Renal pelvis (tissue), 4 donors: ENCODE data around the gene PRSS1. TPM values are rescaled to one million over a fixed set of nuclear protein-coding genes. Genes with fewer than 3 reads are reported as not detected.
"Not testable (repeated sequence)": the region's sequence is repeated elsewhere in the genome, so short reads cannot be mapped to it uniquely, and the experiment has no call there.

Source experiments
- DNase-seq: peaks from one replicate; pipeline ENCODE4 v3.0.0-alpha.2; 2013
- polyA plus RNA-seq, 3 donors: library from polyadenylated mRNA; unstranded; fragments of 120-200 nt; gene quantifications; one replicate each; pipeline ENCODE4 v1.2.1, GENCODE V29; 2013; ENCODE audit not compliant: insufficient read length in 3 of 3

PRSS1 gene
- polyA plus RNA-seq, 3 donors, result not detected

GRCh38 chr7:142773937-142774744, 24.9 kb downstream of the PRSS1 start:
- DNase-seq, result no peak

- no peak for DNase-seq
Observed at GRCh38 chr7:142774826-142775225, 25.6 kb downstream of the PRSS1 start.

GRCh38 chr7:142775351-142776115, 26.3 kb downstream of the PRSS1 start:
- DNase-seq, result not testable (repeated sequence)

- no peak for DNase-seq
Observed at GRCh38 chr7:142776206-142776844, 27.1 kb downstream of the PRSS1 start.

GRCh38 chr7:142776845-142777225, 27.6 kb downstream of the PRSS1 start:
- not testable (repeated sequence) for DNase-seq

- no peak for DNase-seq
Observed at GRCh38 chr7:142777318-142777717, 28.0 kb downstream of the PRSS1 start.

- peak; percentile 90 for DNase-seq
Observed at GRCh38 chr7:142782922-142783900, 33.9 kb downstream of the PRSS1 start.

GRCh38 chr7:142784096-142784495, 34.8 kb downstream of the PRSS1 start:
- DNase-seq, result no peak

GRCh38 chr7:142784716-142785115, 35.4 kb downstream of the PRSS1 start:
- no peak for DNase-seq

GRCh38 chr7:142785841-142786250, 36.6 kb downstream of the PRSS1 start:
- no peak for DNase-seq

- DNase-seq, result no peak
Observed at GRCh38 chr7:142787034-142787768, 37.9 kb downstream of the PRSS1 start.

GRCh38 chr7:142787783-142788182, 38.5 kb downstream of the PRSS1 start:
- no peak for DNase-seq

- no peak for DNase-seq
Observed at GRCh38 chr7:142788303-142789289, 39.3 kb downstream of the PRSS1 start.

GRCh38 chr7:142789441-142789840, 40.2 kb downstream of the PRSS1 start:
- no peak for DNase-seq

- no peak for DNase-seq
Observed at GRCh38 chr7:142790056-142790455, 40.8 kb downstream of the PRSS1 start.

- no peak for DNase-seq
Observed at GRCh38 chr7:142790555-142790954, 41.3 kb downstream of the PRSS1 start.

GRCh38 chr7:142791502-142791901, 42.2 kb downstream of the PRSS1 start:
- no peak for DNase-seq

GRCh38 chr7:142792129-142792528, 42.9 kb downstream of the PRSS1 start:
- no peak for DNase-seq

- DNase-seq, result no peak
Observed at GRCh38 chr7:142792593-142792992, 43.3 kb downstream of the PRSS1 start.
